Measurements from ENCODE around the gene BORA.
A peak's percentile ranks its signal among the peaks of the same experiment; 100 is the strongest.

The BORA gene

GRCh38 chr13:72754111-72754510, 26.4 kb downstream of the BORA start:
- in situ Hi-C loops (cut with HindIII; ENCODE audit: low sequenced_read_pairs), result no loop called here

GRCh38 chr13:72757792-72758535, 30.2 kb downstream of the BORA start:
- in situ Hi-C loops (cut with HindIII; ENCODE audit: low sequenced_read_pairs), result no loop called here
- no peak overlapping the region for H3K4me3 ChIP-seq (ENCODE audit: low read depth, low read length)
- DNase-seq (ENCODE audit: low read depth), result no peak
- no peak for TF ChIP-seq CTCF (IDR thresholded peaks at IDR 0.05; ENCODE audit: low read depth, low read length, missing control alignments)

More at GRCh38 chr13:72754111-72754510, 26.4 kb downstream of the BORA start:
- no peak for TF ChIP-seq CTCF (IDR thresholded peaks at IDR 0.05; ENCODE audit: low read depth, low read length, missing control alignments)
- no peak overlapping the region for H3K4me3 ChIP-seq (ENCODE audit: low read depth, low read length)
- no peak for DNase-seq (ENCODE audit: low read depth)

GRCh38 chr13:72760189-72760588, 32.5 kb downstream of the BORA start:
- H3K4me3 ChIP-seq (ENCODE audit: low read depth, low read length), result no peak overlapping the region
- in situ Hi-C loops (cut with HindIII; ENCODE audit: low sequenced_read_pairs), result no loop called here
- no peak for TF ChIP-seq CTCF (IDR thresholded peaks at IDR 0.05; ENCODE audit: low read depth, low read length, missing control alignments)
- DNase-seq (ENCODE audit: low read depth), result no peak

GRCh38 chr13:72763411-72763810, 35.7 kb downstream of the BORA start:
- no peak overlapping the region for H3K4me3 ChIP-seq (ENCODE audit: low read depth, low read length)
- no peak for DNase-seq (ENCODE audit: low read depth)
- in situ Hi-C loops (cut with HindIII; ENCODE audit: low sequenced_read_pairs), result no loop called here
- no peak for TF ChIP-seq CTCF (IDR thresholded peaks at IDR 0.05; ENCODE audit: low read depth, low read length, missing control alignments)

- no peak for TF ChIP-seq CTCF (IDR thresholded peaks at IDR 0.05; ENCODE audit: low read depth, low read length, missing control alignments)
- no peak for DNase-seq (ENCODE audit: low read depth)
- in situ Hi-C loops (cut with HindIII; ENCODE audit: low sequenced_read_pairs), result no loop called here
- no peak overlapping the region for H3K4me3 ChIP-seq (ENCODE audit: low read depth, low read length)
Measured at GRCh38 chr13:72774019-72774418, 46.3 kb downstream of the BORA start.

- peak within 1 kb of the TSS; percentile 95 for H3K4me3 ChIP-seq (ENCODE audit: low read depth, low read length)
- in situ Hi-C loops (cut with HindIII; ENCODE audit: low sequenced_read_pairs), result no loop called here
- DNase-seq (ENCODE audit: low read depth), result peak; percentile 95
- TF ChIP-seq CTCF (IDR thresholded peaks at IDR 0.05; ENCODE audit: low read depth, low read length, missing control alignments), result peak; percentile 6
Measured at GRCh38 chr13:72781451-72782439, 54.0 kb downstream of the BORA start, which contains the start of the genes DIS3 and PIBF1. Gene DIS3, minus strand, starts transcription at chr13:72781900. Its CDS starts 68 bp downstream, at chr13:72781832. Gene PIBF1, plus strand, starts transcription at chr13:72782133. Its CDS starts 1,337 bp downstream, at chr13:72783470.

Data from astrocyte of the cerebellum (primary cell).